Measurements from ENCODE around the gene PDPK1.

- no peak for TF ChIP-seq CTCF (conservative IDR thresholded peaks at IDR 0.05; ENCODE audit: low read depth, low read length)
- no peak for TF ChIP-seq USF2 (IDR thresholded peaks at IDR 0.05; ENCODE audit: low read depth, low read length)
- no peak for TF ChIP-seq POLR2A (IDR thresholded peaks at IDR 0.05; ENCODE audit: low read depth, low read length)
- no peak for TF ChIP-seq MAFK (IDR thresholded peaks at IDR 0.05; ENCODE audit: low read depth, low read length)
- no peak for TF ChIP-seq CHD1 (IDR thresholded peaks at IDR 0.05; ENCODE audit: low read depth, low read length)
- TF ChIP-seq RFX5 (IDR thresholded peaks at IDR 0.05; ENCODE audit: low read depth, low read length): no peak
- TF ChIP-seq SMC3 (IDR thresholded peaks at IDR 0.05; ENCODE audit: low read depth, low read length): no peak
- no peak for TF ChIP-seq FOS (IDR thresholded peaks at IDR 0.05; ENCODE audit: low read depth, low read length)
- TF ChIP-seq ELK1 (IDR thresholded peaks at IDR 0.05; ENCODE audit: borderline replicate concordance, low read depth, low read length): no peak
- no peak for TF ChIP-seq RCOR1 (IDR thresholded peaks at IDR 0.05; ENCODE audit: insufficient replicate concordance, low read length)
- TF ChIP-seq RAD21 (IDR thresholded peaks at IDR 0.05; ENCODE audit: low read length): no peak
- no peak for TF ChIP-seq MXI1 (IDR thresholded peaks at IDR 0.05; ENCODE audit: borderline replicate concordance, low read depth, low read length)
- TF ChIP-seq MAZ (IDR thresholded peaks at IDR 0.05; ENCODE audit: borderline replicate concordance, low read depth, low read length): no peak
Observed at GRCh38 chr16:2598723-2599122, 60.9 kb downstream of the PDPK1 start.

All from IMR-90 (cell line).